Stimulated activated CD4-positive, alpha-beta T cell treated with anti-CD3 and anti-CD28 coated beads, TNF-alpha, amount 100 ng/mL, for 24 hours (primary cell): Measurements from ENCODE around the gene RETREG1.

Experiments
- DNase-seq, 3 experiments: peaks; one replicate each; pipeline ENCODE4 v3.0.0-alpha.2; 2020; ENCODE audit warnings: low read depth in 3 of 3

Gene RETREG1

DNA sequence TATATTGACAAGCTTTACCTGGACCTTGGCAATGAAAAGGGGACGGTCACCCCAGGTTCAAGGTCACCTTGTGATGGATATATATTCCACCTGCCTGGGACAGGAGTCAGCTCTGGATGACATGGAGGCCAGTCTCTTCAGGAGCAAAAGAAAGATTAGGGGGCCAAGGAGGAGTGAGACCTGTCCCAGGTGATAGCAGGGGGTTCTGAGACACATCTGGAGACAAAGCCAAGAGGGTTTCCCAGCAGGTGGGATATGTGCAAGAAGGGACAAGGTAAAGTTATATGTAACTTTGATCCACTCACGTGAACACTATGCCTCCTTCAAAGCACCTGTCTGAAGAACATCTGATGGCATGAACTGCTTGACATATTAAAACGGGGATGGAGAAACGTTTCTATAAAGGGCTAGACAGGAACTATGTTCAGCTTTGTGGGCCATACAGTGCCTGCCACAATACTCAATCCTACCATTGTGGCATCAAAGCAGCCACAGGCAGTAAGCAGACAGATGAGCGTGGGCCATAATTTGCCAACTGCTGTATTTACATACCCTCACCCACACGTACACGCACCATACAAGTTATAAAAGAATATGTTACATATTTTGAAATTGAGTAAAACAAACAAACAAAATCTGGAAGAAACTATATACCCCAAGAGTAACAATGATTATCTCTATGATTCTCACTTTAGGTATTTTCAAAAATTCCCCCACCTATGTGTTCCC is 88.3 kb downstream of the RETREG1 start:
- DNase-seq, result no peak

DNA sequence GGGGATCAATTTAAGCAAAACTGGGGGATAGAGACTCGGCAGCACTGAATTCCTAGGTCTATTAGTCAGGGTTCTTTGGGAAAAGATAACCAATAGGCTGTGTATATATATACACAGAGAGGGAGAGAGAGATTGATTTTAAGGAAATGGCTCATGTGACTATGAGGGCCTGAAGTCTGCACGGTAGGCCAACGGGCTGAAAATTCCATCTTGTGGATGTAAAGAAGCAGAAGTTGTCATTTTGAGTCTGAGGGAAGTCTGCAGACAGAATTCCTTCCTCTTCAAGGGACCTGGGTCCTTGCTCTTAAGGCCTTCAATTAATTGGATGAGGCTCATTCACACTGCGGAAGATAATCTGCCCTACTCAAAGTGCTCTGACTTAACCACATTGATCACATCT is 91.1 kb downstream of the RETREG1 start:
- no peak for DNase-seq

DNA sequence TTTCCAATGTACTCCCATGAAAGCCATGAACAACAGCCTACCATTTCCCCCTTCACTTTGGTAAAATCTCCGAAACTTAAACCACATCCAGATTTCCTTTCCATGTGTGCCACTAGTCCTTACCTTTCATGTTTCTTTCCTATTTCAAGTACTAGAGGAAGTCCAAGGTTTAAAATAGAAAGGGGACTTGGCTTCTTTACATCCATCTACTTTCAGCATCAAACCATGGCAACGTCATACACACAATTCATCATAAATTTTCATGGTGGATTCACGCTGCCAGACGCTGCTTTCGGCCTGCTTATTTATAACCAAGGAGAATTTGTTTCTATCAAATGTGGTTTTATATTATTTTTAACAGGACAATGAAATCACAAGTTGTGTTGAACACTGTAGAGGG is 92.5 kb downstream of the RETREG1 start:
- no peak for DNase-seq

DNA sequence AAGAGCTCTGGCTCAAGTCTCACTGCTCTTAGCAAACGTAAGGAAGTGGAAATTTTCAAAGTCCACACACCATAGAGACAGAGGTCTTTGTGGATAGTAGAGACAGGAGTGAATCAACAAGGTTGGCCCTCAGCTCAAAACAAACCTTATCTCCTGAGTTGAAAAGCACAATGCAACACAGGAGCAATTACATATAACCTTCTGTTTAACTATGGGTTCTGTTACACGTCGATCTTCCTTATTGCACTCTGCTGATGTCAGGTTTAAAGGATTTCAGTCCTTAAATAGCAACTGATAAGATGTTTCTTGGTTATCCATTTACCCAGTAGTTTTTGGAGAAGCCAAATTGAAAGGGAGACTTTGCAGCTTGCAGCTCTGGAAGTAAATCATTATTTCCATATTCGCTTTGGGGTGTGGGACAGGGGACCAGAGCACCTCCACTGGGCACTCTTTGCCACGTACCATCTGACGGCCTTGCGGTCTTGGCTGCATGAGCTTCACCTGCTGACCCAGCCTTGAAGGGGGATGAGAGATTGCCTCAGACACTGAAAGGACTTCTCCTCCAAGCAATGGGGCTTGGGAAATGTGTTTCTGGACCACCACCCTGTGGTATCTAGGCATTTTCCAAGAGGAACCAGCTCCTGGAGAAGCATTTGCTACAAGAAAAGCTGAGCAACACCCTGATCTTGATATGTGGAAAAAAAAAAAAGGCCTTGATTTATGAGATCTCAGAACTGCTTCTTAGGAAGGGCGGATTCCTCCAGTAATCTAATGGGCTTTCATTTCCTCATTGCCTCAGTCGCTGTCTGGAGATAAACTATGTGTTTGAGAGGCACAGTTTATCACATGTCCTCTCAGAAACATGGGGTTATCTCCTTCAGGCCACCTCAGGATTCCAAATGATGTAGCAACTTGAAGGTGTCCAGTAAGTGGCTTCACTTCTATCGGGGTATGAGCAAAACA is 95.0 kb downstream of the RETREG1 start:
- DNase-seq, result no peak

DNA sequence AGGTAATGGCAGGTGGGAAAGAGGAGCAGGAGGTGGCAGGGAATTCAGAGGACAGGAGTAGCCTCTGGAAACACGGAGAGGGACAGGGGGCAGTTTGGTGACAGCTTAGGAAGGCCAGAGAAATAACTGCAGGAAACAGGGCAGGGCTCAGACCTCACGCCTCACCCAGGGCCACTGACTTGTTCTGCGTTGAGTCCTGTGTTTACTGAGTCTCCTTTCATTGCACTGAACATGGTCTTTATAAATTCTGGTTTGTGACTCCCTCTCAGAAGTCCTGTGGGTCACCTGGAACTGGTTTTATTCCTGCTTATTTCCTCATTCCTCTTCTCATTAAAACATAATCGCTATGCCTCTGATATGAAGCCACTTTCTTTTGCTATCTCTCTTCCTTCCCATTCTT is 96.0 kb downstream of the RETREG1 start:
- DNase-seq, result no peak

DNA sequence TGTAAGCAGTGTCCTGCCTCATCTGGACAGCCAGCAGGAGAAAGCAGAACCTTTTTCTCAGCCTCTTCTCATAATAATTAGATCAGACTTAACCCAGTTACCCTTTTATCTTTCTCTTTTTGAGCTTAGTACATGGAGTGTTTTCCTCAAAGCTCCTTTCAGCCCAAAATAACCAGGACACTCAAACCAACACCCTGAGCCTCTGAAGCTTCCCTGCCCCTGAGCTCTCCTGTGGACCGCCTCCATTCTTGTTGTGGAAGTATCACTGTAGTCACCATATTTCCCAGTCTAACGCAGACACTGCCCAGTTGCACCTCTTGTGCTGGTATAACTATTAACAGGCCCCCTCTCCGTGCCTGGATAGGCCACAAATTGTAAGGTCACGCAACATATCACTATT is 97.4 kb downstream of the RETREG1 start:
- DNase-seq, result no peak

DNA sequence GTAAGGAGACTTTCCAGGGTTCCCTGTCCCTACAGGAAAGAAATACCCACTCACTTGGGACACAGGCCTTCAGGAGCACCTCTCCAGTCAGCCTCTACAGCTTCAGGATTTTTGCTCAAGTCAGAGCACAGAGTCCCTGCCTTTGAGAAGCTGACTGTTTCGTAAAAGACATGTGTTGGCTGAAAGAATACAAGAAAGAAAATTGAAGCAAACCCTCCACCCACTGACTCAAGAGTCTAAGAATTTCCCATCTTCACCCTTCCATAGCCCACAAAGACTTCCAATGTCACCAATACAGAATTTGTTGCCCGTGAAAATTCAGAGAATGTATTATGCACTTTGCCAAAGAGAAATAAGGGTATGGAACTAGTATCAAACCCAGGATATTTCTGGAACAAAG is 98.2 kb downstream of the RETREG1 start:
- DNase-seq, result no peak

DNA sequence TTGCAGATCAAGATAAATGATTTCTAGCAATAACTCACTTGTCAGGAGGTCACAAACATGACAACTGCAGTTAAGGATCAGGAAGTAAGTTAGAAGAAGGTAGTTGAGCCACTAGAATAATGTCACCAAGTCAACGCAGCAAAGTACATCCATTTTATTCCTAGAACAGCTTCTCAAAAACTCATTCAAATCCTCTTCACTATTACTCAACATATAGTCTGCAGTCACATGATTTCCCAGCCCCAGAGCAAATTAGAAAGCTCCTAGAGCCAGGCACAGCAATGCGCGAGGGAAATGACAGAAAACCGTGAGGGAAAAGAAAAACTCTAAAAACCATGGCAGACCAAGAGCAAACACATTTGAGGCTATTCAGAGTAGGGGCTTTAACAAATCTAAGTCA is 101.3 kb downstream of the RETREG1 start:
- no peak for DNase-seq

DNA sequence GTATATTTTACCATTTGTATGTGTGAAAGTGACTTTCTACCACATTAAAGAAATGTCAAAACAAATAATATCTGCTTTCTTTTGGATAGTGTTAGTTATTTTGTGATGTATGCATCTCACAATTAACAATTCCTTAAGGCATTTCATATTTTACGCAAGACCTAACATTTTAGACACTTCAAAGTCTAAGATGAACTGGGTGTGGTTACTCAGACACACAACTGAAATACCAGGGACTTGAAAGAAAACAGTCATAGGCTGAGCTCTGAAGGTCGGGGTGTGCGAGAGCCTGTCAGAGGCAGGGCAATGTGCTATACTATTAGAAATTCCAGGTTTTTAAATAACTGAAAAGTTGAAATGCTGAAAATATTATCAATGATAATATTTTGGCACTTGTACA is 106.7 kb downstream of the RETREG1 start:
- no peak for DNase-seq

DNA sequence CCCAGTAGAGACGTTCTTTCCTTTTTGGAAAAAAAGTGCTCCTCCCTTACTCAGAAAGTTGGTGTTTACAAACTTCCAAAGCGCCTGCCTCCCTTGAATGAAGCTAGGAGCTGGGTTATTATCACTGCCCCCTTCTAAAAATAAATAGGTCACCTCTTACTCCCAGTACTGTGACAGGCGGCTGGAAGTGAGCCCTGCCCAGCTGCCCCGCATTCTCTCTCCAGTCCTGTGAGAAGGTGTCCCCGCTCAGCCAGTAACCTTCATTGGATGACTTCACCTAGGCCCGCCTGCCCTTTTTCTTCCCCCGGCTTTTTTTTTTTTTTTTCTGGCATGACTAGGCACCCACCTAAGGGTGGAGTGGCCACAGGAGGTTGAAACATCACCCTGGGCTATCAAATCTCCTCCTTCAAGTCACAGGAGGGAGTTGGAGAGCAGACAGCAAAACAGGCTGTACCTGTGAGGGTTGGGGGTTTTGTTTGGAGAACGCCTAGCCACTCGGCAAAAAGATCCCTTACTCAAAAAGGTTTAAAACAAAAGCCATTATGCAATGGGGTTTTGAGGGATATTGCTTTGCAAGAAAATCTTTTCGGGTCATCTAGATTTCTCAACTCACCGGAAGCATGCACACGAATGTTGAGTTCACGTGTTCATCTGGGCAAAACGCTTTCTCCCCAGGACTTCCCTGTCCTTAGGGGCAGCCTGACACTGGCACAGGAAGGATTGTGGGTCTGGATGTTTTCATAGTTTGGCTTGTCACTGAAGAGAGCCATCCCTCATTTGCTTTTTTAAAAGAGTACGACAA is 107.9 kb downstream of the RETREG1 start:
- DNase-seq, result no peak

DNA sequence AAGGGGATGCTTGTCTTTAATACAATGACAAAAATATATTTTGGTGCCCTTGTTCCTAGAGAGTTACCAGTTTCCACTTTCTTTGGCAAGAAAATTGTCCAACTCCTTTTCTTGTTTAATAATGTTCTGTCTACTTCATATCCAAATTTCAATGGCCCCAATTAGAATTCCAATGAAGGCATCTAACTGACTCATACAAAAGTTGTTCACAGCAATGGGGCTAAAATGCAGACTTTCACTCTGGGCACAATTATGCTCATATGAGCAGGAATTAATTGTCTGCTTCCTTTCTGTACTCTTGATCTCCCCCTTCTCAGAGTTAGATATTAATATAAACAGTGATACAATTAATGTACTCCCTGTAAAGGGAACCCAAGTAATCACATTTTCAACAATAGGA is 109.1 kb downstream of the RETREG1 start:
- no peak for DNase-seq

DNA sequence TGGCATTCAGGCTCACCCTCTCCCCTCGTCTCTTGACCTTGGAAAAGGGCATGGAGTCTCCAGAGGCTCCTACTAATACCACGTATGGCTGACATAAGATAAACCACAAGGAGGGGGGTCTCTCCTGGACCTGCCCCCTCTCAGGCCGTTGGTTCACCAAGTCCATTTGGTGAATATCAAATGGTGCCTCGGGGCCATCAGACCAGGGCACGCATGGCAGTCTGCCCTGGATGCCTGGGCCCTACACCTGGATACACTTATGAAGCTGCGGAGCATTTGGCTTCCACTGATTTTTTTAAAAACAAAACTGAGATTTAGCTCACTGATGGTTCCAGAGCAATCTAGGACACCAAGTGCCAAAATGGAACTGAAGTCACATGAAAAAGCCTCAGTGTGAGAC is 110.9 kb downstream of the RETREG1 start:
- no peak for DNase-seq

DNA sequence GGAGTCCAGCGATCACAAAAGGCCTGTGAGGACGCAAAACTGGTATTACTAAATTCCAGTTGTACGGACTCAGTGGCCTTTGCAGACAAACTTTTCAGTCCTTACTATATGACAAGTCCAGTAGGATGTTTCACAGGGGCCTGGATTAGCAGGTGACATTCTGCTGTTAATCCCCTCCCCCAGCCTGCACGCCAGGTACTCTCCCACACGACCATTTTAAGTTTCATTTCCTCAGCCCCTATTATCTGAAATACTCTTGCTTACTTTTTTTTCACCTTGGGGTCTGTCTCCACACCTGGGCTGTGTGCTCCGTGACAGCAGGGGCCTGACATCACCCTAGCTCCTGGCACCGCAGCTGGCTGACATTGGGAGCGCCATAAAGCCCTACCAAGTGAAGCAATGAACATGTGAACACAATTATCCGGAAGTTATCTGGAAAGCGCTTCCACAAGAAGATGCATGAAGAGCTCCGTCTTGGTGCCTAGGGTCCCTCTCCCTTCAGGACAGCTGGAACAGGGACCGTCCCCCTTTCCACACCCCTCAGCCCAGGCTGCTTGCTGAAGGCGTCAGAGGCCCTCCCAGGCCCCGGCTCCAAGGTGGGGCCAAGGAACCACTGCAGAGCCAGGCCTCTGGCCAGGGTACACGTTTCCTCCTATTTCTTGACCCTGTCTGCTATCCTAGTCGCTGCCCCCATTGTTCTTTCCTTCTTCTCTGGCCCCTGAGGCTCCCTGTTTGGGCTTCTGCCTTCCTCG is 111.5 kb downstream of the RETREG1 start:
- no peak for DNase-seq

DNA sequence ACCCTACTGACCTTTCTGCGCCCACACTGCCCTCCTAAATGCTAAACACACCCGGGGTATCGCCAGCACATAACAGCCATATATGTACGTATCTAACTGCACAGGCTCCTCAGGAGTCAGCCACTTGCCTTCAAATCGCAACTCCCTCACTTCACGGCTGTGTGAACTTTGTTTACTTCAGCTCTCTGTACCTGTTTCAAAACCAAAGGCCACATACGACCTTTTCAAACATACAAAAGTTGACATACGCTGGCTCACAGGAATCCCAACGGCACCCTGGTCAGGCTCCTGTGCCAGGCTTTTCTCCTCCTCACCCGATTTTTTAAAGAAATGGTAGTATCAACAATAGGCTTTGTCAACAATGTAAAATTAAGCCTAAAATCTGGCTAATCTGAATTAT is 112.2 kb downstream of the RETREG1 start:
- DNase-seq, result no peak

DNA sequence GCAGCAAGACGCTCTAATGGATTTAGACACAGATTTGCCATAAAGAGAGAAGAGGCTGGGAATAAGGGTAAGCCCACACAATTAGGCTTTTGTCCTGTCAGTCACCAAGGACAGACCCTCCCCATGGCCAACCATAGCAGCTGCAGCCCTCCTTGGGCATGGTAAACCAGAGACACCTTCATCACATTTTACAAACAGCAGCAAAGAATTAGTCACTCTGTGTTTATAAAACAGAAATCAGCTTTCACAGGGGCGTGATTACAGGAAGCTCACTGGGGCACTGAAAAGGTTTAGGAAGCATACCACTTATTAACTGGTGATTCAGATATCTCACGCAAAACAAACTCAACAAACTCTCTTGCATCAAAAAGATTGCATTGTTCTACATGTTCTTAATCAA is 113.9 kb downstream of the RETREG1 start:
- no peak for DNase-seq

DNA sequence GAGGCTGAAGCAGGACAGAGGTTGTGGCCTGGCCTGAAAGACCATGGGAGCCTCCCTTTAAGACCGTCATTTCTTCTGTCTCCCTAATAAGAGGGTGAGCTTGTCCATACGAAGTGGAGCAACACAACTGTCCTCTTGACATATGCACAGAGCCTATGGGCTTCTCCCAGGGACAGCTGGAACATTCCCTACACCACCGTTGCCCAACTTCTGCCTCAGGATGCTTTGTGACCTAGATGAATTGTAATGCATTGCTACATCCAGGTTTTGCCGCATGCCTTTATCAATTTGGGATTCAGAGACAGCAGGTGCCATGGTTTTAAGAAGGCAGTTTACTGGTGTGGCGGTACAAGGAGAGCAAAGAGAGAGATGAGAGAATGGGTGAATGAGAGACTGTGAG is 116.8 kb downstream of the RETREG1 start:
- DNase-seq, result no peak

DNA sequence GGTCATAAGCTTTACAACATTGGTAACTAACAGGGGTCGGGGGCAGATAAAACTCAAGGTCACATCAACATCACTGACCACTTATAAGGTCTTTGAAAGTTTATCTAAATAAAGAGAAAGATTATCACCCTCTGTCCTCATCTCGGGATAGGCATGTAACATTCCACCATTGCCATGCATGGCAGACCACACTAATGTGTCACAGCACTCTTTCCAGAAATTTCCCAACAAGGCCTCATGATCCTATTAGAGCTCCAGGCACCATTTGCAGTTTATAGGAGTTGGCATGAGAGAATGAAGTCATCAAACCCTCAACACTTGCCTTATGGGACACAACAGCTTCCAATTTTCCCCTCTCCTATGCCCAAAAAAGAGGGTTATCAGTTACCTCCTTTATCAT is 119.3 kb downstream of the RETREG1 start:
- DNase-seq, result no peak

DNA sequence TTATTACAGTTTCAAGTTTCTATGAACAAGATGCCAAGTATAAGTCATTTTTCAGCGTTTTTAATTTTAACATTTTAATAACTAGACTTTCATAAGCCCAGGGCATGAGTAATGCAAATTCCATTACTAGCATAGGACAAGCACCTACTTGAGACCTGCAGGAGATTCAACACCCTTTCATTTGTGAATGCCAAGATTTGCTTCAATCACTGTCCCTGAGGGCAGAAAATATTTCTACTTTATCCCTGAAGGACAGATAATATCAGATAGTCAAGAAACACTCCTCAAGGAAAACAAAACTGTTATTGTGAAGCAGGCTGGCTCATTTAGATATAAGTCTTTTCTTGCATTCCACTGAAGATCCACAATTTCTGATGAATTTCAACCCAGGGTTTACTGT is 123.5 kb downstream of the RETREG1 start:
- DNase-seq, result no peak

DNA sequence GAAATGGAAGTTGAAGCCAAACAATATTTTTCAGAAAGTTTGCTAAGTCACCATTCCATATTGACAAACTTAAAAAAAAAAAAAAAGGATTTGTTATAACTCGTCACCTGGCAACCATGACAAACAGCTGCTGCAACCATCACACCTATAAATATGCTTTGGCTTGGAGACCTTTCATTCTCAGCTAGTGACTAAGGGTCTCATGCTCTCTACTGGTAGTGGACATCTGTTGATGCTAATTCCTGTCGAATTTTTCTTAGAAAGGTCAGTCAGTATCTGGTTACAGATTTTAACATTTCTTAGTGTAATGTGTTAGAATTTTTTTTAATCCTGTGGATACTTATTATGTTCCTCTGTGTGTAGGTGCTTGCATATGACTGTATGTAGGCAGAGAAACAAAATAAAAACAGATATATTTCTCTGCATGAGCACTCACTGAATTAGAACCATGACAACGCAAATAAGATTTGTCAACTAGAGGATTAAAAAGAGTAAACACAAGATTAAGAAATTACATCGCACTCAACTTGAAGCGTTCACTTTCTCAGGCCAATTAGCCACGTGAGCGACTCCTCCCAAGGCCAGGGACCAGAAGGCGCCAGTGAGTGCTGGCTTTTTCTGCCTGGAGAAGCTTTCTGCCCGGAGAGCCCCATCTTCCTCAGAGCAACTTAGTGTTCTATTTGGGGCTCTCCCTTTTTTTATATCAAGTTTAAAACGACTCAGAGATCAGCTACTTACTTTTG is 124.2 kb downstream of the RETREG1 start:
- no peak for DNase-seq

DNA sequence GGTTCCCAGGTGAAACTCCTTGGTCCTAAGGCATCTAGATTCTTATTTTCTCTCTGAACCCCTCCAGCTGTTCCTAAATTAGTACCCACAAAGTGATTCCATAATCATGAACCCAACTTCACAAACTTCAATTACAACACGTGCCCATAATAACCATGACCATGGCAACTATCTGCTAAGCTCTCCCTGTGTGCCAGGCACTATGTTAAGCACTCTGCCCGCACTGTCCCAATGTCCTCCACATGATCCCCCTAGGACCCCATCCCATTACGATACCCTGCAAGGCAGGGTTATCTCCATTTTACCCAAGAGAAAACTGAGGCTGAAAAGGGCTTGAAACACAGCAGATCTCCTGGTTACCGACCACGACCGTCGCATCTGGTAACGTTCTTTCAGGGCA is 125.9 kb downstream of the RETREG1 start:
- DNase-seq, result no peak

DNA sequence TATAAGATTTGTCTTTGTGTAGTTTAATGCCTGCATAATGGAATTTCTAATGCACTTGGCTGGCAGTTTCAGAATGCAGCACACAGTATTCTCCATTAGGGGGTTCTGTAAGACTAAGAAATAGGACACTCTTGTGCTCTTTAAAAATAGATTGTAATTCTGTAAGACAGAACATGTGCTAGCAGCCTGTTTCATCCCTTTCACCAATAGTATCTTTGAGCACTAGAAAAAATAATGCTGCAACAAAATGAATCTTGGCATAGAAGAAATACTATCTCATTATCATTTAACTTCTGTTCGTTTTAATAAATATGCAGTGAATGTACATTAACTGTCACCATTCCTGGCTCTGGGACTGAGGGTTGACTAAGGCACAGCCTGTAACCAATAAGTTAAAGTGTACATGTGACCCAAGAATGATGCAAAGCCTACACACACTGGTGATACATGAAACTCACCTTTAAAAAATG is 127.4 kb downstream of the RETREG1 start:
- DNase-seq, result no peak
